Glomerular visceral epithelial cell (primary cell): ENCODE measurements around the gene ASB4.

Source experiments
- DNase-seq: peaks from one replicate; pipeline ENCODE4 v3.0.0-alpha.2; 2016; ENCODE audit errors: extremely low spot score

The ASB4 gene

DNA sequence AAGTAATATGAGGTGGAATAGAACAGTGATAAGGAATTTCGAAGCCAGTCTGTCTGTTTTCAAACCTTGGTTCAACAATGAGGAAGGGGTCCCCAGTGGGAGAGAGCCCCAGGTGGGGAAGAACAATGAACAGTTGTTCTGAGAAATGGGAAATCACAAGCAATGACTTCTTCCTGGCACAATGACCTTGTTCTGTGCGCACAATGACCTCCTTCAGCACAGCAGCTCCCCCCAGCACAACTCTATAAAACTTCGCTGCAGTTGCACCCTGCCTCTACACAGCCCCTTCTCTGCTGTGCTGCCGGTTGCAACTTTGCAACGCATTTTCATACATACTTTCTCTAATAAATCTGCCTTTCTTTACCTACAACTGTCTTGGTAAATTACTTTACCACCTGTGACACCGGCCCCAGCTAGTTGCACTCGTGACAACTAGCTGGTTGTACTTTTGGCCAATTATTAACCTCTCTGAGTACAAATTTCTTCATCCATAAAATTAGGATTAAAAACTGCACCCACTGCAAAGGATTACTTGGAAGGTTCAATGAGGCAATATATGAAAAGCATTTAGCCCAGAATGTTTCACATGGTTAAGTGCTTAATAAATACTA is 40.5 kb downstream of the ASB4 start:
- no peak for DNase-seq

DNA sequence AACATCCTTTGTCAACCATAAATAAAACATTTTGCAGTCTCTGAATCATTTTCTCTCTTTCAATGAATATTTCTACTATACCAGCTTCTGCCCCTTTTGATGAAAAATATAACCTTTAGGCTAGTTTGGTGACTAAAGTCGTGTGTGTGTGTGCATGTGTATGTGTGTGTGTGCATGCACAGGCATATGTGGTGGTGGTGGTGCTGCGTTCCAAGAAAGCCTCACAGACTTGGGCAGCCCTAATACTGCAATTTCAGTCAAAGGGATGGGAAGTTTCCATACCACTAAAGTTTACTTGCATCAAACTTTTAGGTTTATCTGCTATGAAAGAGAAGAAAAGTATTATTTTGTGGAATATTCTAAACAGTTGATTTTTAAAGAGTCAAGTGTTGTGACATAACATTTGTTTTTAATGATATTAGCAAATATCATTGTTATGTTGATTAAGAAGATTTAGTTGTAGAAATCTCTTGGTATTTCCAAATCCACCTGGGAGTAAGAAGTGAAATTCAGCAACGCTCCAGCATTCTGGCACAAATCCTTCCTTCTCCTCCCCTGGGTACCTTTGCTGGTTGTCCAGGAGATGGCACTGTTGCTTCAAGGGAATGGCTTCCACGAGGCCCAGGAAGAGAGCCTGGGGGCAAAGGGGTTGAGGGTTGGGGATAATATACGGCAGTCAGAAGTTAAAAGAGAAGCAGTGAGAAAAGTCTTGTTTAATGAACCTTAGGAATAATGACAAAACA is 41.5 kb downstream of the ASB4 start:
- peak; percentile 49 for DNase-seq

DNA sequence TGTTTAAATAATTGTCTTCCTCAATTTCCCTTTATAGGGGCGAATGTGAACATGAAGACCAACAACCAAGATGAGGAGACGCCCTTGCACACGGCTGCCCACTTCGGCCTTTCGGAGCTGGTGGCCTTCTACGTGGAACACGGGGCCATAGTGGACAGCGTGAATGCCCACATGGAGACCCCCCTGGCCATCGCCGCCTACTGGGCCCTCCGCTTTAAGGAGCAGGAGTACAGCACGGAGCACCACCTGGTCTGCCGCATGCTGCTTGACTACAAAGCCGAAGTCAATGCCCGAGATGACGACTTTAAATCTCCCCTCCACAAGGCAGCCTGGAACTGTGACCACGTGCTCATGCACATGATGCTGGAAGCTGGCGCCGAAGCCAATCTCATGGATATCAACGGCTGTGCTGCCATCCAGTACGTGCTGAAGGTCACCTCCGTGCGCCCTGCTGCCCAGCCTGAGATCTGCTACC is 42.1 kb downstream of the ASB4 start:
- DNase-seq, result no peak

DNA sequence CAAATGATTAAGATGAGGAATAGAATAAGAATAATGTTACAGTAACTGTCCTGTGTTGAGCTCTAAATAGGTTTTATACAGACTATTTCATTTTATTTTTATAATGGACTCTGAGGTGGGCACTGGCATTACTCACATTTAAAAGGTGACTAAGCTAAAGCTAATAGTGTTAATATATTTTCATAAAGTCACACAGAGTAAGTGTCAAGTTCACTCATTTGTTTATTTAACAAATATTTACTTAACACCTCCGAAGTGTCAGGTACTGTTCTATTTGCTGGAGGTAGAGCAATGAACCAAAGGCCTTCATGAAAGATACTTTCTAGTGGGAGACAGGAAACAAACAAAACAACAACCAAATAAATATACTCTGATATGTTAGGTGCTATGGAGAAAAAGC is 44.0 kb downstream of the ASB4 start:
- DNase-seq, result no peak

DNA sequence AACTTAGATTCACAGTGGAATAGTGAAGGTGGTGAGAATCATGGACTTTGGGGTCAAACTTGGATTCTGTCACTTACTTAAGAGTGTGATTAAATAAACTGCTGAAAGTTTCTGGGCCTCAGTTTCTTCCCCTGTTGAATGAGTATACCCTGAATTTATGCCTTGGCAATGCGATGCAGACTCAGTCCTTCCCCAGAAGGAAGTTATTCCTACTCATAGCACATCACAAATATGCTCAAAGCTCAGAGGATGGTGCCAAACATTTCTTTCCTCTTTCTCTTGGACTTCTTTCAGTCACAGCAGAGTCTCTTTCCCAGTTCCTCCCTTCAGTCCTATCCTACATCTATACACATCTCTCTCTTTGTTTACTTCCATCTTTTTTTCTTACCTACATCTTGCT is 45.1 kb downstream of the ASB4 start:
- DNase-seq, result no peak

DNA sequence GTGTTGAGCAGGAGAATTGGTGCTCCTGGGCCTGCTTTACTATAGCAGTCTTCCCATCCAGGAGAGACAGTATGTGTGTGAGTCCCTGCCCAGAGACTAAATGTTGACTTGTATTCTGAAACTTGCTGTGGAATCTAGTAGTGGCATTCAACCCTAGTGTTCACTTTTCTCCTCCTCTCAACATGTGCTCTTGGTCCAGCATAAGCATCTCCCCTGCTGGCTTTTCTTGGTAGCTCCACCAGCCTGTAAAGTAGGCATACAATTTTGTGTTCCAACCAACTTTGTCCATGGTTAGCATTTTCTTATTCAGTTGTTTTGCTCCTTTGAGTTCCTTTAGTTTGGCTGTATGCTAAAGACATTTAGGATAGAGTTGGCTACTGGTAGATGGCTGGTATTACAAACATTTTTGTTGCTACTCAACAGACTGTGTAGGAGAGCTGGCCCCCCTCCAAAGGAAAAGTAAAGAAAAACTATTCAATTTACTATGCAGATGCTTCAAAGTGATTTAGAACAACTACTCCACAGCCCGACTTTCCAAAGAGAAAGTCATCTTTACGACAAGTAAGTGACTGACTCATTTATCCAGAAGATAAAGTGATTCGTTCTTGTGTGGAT is 46.0 kb downstream of the ASB4 start:
- no peak for DNase-seq

DNA sequence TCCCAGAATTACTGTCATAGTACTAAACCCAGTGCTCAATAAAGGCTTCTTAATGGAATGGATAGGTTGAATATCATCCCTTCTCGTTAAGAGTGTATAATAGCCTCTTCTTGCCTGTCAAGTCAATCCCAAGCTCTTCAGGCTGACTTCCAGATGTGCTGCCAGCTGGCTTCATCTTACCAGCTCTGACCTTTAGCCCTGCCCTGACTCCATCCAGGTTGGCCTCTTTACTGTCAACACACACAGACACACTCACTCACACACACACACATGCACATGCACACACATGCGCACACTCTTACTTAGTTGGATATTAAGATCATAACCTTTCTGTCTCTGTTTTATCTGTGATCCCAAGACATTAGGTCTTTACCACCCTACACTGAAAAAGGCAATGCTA is 49.1 kb downstream of the ASB4 start:
- no peak for DNase-seq

DNA sequence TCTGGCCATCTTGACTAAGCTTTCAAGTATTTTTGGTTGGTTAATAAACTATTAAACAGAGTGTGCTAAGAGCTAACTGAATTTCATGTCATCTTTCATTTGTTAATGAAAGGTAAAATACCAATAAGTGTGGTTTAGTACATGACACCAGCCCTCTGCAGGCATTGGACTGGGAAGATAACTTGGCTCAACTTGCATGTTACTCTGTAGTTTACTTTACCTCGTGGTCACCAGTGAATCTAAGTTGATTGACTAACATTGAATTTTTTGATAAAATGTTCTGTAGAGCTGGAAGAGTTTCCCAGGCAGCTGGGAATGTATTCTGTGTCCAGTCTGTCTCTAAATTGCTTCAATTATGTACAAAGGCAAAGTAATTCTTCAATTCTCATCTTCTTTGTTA is 49.9 kb downstream of the ASB4 start:
- DNase-seq, result no peak

DNA sequence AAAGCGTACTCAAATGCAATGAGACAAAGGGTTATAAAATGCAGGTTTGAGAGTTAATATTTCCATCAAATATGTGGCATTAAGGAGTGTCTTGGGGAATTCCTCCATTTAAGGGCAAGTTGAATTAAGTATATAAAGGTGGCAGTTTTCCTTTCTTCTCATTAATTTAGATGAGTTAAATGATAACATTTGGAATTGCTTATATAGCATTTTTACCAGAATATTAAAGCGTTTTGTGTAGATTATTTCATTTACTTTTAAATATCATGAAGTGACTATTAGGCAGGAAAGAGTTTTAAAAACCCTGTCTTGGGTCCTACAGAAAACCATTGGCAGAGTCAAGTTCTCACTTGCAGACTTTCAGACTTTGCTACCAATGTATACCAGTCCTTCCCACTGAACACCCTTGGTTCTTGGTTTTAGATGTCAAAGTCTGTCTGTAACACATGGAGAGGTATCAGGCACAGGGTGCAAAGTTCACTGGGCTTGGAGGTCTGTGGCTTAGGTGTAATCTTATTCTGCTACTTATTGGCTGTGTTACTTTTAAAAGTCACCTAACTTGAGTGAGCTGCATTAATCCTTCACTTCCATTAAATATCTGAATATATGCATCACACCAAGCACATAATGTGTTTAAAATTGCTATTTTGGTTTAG is 51.0 kb downstream of the ASB4 start:
- DNase-seq, result no peak

DNA sequence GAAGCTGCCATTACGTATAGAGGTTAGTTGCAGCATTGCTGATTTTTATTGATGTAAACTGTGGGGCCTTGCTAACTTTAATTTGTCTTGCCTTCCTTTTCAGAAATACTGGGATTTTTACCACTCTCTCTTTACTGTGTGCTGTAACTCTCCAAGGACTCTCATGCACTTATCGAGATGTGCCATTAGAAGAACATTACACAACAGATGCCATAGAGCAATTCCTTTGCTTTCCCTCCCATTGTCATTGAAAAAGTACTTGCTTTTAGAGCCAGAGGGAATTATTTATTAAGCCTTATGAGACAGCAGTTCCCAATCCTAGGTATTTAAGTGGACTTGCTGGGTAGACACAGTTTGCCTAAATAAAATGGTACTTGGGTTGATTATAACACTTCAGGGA is 51.7 kb downstream of the ASB4 start:
- DNase-seq, result no peak

DNA sequence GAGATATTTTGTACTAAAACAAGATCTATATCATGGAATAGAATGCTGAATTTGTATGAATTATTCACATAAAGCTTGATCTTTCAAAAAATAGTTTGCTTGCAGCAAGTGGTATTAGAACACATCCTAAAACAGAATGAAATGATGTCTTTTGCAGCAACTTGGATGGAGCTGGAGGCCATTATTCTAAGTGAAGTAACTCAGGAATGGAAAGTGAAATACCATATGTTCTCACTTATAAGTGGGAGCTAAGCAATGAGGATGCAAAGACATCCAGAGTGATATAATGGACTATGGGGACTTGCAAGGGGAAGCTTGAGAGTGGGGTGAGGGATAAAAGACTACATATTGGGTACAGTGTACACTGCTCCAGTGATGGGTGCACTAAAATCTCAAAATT is 53.7 kb downstream of the ASB4 start:
- DNase-seq, result no peak

DNA sequence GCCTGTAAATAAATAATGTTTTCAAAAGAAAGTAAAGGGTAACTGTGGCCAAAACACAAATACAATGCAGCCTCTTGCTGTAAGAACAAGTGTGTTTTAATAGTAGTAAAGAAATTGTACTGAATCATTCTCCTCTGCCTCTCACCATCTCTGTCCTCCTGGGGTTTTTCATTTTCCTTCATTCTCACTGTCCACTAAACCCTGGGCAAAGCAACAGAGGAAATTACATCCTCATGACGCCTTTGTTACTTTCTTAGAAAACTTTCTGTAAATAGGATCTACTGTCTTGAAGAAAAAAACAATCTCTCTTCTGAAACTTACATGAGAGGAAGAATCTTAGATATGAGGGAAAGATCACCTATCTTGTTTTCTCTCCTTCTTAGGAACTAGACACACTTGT is 54.6 kb downstream of the ASB4 start:
- DNase-seq, result no peak

DNA sequence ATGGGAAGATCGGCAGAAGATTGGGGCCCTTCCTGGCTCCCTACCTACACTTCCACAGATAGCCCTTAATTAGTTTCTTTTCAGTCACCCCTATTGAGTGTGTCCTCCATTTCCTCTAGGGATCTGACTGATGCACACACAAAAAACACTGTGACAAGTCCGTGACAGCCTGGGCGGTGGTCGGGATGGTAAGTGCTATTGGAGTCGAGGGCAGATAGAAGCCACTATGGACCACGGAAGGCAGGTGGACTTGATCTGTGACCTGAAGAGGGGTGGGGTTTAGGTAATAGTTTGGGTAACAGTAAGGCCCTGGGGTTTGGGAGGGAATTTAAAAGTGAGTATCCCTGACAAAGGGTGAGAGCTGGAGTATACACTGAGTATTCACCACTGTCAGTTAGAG is 57.6 kb downstream of the ASB4 start:
- no peak for DNase-seq

DNA sequence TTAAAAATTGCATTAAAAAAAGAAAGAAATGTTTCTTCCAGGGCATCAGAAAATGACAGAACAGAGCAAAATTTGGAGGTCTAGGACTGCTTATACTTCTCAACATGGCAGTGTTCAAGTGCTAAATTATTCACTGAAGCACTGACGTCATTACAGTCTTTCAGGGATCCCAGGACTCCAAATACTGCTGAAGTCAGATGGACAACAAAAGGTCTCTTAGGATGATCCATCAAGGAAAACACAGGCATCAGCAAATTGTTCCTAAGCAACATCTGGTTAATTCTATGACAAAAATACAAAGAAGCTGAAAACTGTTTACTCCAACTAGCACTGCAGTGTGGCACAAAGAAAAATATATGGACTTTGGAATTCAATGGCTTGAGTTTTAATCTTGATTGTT is 58.4 kb downstream of the ASB4 start:
- no peak for DNase-seq

DNA sequence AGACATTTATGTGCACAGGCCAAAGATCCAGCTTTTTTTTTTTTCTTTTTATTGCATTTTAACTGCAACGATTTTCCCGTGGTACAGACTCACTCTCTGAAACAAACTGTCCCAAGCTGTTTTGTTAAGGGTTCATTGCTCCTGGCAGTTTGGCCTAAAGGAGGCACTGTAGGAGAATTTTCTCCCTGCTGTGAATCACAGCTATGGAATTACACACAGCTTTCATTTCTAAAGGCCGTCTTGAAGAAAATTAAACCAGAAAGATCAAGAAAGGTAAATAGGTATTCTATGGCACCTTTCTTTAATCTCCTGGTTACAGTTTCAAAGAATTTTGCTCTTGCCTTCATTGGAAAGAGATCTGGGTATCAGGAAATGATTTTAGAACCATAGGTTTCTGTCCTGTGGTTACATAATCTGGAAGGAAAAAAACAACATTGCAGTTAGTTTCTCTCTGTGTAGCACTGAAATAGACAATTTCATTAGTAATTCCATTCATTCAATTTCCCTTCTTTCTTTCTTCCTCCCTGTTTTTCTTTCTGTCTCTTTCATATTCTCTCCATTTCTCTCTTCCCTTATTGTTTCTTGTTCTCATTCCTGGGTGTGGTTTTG is 59.4 kb downstream of the ASB4 start:
- DNase-seq, result peak; percentile 30

DNA sequence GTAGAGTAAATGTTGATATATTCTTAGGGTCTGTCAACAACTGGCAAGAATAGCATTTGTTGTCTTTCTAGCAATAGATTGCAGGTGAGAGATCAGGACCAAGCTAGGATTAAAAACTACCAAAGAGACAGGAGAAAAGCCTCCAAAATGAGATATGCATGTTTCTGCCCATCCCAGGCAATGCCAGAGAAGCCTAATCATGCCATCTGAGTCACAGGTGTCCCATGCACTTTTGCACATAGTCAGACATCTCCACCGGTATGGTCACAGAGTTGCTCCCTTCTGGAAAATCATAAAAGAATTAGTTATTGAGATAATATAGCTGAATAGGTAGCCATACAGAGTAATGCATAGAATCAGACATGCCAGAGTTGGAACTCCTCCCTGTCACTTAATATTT is 59.9 kb downstream of the ASB4 start:
- DNase-seq, result no peak

DNA sequence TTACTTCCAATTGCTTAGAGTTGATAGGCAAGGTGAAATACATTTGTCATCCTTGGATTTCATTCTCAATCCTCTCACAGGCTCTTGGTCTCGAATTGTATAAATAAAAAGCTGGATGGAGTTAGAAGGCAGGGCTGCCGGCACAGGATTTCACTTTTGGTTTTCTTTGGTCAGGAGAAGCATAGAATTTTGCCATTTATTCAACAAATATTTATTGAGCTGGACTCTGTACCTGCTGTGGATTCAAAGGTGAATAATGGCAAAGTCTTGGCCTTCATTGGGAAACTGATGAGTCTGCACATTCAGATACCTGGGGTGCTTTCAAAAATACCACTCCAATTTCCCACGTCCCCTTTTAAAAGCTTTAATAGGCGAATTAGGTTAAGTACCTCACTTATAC is 60.9 kb downstream of the ASB4 start:
- no peak for DNase-seq

DNA sequence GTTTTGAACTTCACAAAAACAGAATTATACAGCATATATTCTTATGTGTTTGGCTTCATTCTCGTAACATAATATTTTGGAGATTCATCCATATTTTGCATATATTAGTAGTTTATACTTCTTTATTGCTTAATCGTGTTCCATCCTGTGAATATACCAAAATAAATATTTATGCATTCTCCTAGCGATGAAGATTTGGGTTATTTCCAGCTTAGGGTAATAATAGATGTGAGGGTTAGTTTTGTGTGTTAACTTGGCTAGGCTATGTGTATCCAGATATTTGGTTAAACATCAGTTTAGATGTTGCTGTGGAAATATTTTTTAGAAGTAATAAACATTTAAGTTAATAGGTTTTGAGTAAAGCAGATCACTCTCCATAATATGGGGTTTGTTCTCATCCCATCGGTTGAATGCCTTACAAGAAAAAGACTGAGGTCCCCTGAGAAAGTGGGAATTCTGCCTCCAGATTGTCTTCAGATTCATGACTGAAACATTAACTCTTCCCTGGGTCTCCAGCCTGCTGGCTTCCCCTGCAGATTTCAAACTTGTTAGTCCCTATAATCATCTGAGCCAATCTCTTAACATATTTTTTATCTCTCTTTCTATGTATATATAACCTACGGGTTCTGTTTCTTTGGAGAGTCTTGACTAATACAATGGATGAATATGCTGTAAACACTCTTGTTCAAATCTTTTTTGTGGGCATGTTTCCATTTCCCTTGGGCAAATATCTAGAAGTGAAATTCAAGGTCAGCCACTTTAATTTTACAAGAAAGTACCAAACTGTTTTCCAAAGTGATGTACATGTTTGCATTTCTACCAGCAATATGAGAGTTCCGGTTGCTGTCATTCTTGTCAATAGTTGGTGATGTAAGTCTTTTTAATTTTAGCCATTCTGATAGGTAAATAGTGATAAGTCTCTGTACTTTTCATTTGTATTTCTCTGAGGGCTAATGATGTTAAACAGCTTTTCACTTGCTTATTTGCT is 61.9 kb downstream of the ASB4 start:
- DNase-seq, result no peak

DNA sequence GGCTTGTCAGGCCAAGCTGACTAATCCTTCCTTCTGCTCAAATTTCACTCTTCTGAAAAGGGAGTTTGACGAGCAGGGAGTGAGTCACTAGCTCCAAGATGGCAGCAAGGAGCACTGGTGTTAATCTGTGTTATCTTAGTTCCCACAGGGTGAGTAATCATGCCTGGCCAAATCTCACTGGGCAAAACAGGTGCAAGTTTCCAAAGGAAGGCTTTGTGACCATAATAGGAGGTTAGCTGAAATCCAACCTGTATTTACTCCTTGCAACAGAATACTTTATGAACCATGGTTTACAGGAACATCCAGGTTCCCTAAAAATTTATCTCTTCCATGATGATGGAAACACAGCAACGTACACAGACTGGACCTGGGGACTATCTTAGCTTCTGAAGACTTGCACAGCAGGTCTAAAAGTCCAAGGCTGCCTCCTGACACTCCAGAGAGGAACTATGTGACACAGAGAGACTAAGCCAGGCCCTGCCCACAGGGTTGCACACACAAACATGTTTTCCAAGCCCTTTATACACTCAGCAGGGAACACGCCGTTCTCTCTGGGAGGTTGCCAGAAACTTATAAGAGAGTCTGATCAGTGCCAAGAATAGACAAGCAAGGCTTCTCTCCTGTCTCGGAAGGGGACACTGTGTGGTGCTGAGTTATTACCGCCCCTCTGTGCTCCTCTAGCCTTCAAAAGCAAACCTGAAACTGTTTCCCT is 64.2 kb downstream of the ASB4 start:
- peak; percentile 62 for DNase-seq

DNA sequence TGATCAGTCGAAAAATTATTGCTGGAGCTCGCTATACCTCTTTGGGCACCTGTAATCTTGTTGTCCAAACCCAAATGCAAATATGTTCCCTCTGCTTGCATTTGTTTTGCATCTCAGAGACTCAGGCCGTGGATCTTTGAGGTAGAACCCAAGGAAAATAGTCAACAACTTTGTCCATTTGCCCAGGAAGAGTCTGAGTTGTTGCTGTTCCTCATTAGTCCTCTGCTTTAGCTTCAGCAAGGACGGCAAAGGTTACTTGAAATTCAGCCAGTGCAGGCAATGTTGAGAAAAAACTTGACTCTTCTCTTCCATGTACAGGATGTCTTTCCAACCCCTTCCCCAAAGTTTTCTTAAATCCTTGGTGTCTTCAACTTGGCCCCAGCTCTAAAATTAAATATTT is 64.8 kb downstream of the ASB4 start:
- no peak for DNase-seq
